MV-4-11 (cell line): ENCODE data around the gene PML.

Source experiments
- DNase-seq: peaks from one replicate; lab custom pipeline; 2025; lab: John Stamatoyannopoulos, UW

The PML gene, protein sequence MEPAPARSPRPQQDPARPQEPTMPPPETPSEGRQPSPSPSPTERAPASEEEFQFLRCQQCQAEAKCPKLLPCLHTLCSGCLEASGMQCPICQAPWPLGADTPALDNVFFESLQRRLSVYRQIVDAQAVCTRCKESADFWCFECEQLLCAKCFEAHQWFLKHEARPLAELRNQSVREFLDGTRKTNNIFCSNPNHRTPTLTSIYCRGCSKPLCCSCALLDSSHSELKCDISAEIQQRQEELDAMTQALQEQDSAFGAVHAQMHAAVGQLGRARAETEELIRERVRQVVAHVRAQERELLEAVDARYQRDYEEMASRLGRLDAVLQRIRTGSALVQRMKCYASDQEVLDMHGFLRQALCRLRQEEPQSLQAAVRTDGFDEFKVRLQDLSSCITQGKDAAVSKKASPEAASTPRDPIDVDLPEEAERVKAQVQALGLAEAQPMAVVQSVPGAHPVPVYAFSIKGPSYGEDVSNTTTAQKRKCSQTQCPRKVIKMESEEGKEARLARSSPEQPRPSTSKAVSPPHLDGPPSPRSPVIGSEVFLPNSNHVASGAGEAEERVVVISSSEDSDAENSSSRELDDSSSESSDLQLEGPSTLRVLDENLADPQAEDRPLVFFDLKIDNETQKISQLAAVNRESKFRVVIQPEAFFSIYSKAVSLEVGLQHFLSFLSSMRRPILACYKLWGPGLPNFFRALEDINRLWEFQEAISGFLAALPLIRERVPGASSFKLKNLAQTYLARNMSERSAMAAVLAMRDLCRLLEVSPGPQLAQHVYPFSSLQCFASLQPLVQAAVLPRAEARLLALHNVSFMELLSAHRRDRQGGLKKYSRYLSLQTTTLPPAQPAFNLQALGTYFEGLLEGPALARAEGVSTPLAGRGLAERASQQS

DNA sequence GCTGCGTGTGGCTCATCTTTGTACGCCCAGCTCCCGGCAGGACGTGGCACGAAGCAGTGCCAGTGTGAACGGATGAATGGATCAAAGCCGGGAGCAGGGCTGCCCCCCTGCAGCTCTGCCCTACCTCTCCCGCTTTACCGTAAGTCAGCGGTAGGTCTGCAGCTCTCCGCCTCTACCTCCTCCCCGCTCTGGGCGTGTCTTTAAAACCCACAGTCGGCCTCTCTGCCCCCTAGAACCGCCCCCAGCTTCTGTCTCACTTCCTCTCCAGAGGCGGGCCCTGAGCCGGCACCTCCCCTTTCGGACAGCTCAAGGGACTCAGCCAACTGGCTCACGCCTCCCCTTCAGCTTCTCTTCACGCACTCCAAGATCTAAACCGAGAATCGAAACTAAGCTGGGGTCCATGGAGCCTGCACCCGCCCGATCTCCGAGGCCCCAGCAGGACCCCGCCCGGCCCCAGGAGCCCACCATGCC, at the start of gene PML:
Gene PML (plus strand): TSS at position 304 of the 471 bp plus-strand sequence. CDS start 97 bp downstream, at position 401.
- peak; percentile 97 for DNase-seq

DNA sequence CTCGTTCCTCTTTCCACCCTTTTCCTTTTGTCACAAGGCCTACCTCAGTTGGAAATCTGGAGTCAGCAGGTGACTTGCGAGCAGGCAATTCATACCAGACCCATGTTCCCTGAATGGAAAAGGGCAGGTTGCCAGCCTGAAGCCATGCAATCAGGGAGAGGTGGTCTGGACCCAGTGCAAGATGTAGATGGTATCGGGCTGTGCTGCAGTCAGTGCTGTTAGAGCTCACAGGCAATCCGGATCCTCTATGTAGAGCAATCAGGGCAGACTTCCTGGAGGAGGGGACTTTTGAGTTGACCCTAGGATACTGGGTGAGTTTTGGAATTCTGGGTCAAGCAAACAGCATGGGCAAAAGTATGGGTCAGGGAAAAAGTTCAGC, 49.4 kb upstream of the PML start:
- no peak for DNase-seq

DNA sequence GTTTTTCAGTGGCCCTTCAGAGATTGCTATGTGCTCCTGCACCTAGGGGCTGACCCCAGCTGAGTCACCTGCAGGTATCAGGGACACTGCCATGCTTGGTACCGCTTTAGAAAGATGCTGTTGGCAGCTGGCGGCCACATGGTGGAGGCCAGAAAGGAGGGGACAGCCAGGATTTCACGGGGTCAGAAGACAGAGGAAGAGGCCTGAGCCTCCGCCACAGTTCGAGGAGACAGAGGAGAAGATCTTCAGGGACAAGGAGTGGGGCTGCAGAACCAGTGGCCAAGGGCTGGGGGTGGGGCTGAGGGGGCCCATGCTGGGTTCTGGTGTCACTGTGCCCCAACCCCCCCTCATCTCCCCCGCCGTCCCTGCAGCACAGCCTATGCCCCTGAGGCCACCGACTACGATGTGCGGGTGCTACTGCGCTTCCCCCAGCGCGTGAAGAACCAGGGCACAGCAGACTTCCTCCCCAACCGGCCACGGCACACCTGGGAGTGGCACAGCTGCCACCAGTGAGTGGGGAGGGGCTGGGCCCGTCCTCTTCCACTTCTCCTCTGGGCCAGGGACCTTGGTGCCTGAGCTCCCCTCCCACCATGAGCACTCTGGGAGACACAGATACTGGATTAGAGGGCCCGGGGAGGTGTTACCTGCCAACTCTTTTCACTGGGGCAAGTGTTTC, 48.3 kb upstream of the PML start:
- no peak for DNase-seq

DNA sequence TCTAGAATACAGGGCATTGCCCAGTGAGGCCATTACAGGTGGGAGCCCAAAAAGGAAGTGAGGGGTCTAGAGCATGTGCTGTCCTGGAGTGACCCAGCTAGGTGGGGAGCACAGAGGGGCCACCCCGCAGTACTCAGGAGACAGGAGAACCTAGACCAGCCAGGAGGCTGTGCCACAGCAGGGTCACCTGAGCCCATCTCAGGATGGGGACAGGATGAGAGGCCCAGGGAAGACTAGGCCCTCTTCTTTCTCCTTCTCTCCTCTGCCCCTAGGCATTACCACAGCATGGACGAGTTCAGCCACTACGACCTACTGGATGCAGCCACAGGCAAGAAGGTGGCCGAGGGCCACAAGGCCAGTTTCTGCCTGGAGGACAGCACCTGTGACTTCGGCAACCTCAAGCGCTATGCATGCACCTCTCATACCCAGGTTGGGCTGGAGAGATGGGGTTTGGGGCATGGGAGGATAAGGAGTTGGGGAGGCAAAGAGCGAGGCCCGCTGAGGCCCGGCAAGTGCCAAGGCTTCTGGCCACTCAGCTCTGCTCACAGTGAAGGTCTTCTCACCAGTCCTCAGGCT, 47.6 kb upstream of the PML start:
- DNase-seq: no peak

DNA sequence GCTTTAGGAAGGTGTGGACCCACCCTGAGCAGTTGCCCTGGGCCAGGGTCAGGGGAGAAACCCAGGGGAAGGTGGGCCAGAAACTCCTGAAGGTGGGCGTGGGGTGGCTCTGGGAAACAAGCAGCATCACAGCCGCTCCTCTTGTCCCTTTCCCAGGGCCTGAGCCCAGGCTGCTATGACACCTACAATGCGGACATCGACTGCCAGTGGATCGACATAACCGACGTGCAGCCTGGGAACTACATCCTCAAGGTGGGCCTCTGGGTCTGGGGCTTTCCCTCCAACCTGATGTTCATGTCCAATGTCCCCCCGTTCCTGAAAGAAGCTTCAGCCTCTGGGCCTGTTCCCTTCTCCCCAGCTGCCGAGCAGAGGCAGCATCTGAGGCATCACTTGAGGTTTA, 46.9 kb upstream of the PML start:
- DNase-seq: no peak

DNA sequence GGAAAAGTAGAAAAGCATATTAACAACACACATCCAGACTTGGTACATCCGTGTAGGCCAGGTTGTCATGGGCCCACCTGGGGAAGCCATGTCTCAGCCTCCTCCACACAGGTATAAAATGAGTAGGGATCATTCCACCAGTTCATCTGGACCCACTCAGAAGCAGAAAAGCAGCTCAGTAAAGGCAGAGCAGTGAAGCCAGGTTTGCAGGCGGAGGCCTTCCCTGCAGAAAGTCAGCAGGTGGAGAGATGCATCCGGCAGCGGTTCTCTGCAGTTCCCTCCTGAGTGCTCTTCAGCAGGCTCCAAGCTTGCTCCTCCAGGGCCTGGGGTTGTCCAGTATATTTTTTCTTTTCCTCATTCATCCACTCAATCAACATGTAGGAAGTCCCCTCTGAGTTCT, 46.1 kb upstream of the PML start:
- DNase-seq: no peak

DNA sequence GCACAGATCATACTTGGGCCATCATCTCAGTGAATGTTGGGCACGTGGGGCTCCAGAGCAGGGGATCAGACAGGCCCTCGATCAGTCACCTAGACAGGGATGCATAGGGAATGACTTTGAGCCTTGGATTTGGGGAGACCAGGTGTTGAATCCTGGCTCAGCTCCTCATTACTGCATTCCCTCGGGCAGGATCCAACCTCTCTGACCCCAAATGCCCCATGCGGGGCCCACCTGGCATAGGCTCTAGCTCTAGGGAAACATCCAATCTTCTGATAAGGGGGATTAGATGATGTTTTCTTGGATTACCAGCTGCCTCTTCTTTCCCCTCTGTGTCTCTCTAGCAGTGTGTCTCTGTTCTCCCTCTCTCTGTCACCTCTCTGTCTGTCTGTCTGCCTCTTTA, 45.5 kb upstream of the PML start:
- no peak for DNase-seq

DNA sequence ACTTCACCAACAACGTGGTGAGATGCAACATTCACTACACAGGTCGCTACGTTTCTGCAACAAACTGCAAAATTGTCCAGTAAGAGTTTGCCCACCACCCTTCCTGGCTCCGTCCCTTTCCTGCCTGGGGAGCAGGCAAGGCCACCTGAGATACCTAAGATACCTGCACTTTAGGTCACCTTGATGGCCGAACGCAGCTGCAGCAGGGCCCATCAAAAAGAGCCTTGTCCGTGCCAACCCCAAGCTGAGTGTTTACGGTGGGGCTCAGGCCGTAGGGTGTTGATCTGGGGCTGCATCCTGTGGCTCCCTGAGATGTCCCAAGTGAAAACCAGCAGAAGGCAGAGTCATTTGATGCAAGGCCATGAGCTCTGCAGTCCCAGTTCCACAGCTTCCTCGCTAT, 45.0 kb upstream of the PML start:
- DNase-seq: no peak

DNA sequence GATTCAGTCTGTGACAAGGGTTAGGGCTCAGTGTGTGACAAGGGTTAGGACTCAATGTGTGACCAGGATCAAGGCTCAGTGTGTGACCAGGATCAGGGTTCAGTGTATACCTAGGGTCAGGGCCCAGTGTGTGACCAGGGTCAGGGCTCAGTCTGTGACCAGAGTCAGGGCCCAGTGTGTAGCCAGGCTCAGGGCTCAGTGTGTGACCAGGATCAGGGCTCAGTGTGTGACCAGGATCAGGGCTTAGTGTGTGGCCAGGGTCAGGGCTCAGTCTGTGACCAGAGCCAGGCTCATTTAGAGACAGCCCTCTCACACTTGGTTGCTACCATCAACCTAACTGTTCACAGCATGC, 44.1 kb upstream of the PML start:
- DNase-seq: no peak

DNA sequence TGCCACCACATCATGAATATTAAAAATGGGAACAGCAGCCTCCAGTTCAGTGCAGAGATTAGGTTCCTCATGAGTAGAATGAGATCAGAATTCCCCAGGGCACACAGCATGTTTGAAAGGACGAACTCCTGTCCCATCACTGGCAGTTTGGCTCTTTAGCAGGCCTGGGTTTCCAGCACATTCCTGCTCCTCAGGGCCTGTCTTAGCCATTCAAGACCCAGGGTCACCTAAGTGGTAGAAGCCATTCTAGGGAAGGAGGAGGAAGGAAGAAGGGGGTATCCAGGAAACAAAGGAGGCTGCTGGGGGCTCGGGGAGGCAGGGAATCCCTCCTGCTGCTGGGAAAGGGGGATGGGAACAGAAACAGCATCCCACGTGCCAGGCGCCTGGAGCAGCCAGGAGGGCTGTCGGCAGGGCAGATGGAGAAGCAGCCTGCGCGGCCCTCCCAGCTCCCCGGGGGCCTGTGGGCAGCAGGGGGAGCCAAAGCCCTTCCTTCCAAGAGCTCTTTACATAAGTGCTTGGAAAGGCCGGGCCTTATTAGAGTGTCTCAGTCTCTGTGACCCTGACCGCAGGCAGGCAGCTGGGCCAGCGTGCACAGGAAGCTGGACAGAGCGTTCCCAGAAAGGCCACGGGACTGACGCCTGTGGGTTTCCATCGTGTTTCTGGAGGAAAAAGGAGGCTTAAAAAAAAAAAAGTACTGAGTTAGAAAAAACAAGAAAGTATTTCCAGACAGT, 43.5 kb upstream of the PML start:
- peak; percentile 95 for DNase-seq

DNA sequence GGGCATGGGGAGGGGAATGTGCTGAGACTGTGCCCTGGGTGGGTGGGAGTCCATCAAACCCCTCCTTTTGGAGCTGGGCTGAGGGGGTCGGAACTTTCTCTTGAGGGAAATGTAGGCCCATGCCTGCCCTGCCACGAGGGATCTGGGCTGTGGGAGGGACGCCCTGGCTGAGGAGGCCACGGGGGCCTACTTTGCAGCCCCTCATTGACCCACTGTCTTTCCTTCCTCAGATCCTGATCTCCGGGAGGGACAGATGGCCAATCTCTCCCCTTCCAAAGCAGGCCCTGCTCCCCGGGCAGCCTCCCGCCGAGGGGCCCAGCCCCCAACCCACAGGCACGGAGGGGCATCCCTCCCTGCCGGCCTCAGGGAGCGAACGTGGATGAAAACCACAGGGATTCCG, 42.9 kb upstream of the PML start:
- no peak for DNase-seq

DNA sequence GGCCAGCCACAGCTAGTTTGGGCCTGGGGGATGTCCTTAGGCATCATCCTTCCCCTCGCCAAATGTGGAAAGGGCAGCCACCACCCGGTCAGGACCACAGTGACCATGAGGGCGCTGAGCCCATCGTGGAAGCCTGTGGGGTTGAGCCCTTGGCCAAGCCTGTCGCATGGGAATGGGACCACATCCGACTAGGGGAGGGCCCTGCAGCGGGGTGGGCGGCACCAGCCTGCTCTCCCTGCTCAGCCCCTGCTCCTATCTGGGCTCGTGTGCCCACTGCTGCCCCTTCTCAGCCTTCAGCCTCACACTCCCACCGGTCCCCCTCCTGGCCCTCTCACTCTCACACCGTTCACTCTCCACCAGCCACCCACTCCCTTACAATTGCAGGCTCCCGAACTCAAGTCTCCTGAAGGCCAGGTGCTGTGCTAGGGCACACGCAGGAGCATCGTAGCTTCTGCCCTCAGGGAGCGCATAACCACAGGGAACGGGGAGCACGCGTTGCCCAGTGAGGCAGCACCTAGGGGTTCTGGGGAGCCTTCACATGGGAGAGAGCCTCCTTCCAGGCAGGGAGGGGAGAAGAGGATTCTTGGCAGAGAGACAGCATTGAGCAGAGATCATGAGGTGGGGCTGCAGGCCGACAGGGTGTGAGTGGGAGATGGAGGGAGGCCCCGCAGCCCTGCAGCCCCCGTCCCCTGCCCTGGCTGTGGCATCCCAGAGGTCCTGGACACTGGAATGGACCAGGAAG, 42.2 kb upstream of the PML start:
- DNase-seq: no peak

DNA sequence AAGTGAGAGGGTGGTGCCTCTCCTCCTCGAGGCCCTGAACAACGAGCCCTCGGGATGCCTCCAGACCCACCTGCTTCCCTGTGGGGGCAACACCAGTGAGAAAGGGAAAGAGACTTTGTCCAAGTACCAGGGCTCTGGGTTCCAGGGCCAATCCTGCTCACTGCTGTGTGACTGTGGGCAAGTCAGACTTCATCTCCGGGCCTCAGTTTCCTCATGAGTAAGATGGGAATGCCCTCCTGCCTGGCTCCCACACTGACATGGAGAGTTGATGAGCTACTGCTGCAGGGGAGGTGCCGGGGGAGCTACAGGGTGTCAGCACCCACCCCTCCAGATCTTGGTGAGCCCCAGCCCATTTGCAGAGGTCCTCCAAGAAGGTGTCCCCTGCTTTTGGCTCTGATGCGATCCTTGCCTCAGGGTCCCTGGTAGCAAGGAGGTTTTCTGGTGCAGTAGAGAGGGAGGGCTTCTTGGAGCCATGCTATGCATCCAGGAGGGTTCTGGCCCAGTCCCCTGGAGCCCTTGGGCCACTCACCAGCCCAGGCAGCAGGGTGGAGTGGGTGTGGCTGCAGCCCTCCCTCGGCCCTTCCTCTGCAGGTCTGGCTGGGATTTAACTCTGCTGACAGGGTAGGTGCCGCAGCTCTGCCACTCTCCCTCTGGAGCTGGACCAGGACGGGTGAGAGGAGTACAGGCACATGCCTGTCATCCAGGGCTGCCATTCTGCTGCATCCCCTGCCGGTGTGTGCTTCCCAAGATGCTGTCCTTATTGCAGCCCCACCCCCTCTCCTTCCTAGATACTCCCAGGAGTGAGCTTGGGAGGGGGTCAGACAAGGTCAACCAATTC, 41.4 kb upstream of the PML start:
- DNase-seq: no peak

DNA sequence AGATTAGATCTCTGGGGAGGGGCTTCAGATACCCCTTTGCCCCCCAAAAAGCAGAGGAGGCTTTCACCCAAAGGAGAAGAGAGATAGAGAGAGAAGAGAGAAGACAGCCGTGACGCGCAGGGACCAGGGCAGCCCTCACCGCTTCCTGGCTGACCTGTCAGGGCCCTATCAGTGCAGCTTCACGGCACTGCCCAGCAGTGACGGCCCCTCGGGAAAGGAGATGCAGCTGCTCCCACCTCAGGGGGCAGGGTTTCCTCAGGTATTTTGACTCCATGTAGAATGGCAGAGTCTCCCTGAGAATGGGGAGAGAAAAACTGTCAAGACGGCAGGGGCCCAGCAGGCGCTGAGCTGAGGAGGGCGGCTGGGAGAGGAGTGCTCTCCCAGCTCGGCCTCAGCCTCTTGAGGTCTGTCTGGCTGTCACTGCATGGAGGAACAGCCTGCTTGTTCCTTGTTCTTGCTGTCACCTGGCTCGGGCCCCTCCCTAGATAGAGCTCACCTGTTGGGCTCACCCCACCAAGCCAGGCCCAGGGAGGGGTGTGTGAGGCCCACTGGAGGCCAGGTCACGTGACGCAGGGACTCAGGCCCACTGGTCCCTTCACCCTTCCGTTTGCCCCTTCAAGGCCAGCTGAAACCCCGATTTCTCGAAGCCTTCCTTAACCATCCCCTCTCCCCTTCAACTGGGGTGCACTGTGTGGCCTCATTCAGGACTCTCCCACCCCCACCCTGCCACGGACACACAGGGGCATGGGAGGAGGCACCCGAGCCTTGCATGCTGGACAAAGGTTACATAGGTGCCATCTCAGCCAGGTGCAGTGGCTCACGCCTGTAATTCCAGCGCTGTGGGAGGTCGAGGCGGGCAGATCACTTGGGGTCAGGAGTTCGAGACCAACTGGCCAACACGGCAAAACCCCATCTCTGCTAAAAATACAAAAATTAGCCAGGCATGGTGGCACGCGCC, 40.0 kb upstream of the PML start:
- DNase-seq: no peak

DNA sequence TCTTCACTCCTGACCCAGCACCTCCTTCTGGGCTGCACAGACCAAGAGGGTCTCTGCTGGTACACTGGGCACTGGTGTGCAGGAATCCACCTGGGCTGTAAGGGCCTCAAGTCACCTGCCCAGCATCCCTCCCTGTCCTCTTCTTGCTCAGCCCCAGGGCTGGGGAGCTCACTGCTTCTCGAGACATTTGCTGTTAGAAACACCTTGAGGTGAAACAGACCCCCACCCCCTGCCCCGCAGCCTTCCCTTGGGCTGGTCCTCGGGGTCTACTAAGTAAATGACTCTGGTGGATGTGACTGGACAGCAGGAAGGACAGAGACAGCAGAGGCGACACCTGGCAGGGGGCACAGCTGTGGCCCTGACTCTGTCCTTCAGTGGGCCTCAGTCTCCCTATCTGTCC, 39.2 kb upstream of the PML start:
- no peak for DNase-seq

DNA sequence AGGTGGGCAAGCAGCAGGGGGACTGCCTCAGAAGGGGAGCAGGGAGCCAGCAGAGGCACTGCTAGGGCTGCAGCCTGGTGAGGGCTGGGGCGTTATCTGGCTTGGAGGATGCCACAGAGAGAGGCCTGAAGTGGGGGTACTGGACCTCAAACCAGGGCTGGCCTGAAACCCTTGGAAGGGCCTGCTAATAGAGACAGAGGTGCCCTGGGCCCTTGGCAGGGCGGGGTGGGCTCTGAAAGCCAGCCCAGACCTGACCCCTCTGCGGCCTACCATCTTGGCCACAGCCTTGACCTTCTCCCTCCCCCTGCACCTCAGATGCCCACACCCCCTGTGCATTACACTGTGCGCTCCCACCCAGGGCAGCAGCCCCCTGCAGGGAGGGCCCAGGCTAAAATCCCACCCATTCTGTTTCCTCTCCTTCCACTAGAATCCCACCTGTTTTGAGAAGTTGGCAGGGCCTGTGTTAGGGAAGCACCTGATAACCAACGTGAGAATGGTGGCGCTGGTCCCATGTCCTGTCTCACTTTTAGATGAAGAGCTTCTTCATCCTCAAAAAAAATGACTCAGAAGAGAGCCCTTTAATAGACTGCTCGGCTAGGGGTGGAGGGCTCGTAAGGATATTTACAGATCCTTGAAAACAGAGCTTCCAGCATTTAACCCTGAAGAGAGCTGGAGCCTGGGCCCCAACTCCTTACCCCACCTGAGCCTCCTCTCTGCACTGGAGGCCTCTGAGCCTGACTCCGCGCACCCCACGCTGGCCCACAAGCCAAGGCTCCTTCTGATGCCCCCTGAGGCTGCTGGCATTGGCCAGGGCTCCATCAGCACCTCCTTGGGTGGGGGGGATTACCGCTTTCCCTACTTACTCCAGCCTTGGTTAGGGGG, 38.4 kb upstream of the PML start:
- no peak for DNase-seq

DNA sequence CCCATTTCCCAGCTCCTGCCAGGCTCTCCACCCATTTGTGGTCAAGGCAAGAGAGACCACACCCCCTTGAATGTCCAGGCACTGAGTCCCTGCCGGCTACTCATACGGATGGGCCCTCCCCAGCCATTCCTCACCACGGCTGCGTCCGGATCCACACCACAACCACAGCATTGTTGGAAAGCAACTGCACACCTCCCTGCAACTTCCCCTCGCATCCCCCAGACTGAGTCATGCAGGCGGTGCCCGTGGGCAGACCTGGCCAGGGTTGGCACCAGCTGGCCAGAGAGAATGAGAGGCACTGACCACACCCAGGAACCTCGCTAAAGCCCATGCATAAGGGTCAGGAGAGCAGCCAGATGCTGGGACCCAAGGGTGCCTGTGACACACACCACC, 37.8 kb upstream of the PML start:
- peak; percentile 66 for DNase-seq

DNA sequence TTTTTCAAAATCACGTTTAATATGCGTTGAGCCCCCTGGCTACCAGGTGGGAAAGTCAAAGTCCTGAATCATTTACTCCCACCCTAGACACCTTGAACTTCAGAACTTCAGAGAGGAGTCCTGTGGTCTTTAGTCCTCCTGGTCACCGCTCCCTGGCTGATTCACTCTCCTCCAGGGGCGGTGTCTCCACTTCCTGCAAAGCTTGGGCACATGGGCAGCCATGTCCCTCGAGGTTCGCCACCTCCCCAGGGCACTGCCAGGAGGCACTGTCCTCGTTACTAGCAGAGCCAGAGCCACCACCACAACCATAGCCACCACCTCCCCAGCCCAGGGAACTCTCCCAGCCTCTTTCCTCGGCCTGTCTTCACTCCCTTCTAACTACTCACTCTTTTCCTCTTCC, 37.2 kb upstream of the PML start:
- no peak for DNase-seq
